IMR-90 (cell line): ENCODE data around the gene NDEL1. TPM values are rescaled to one million over a fixed set of nuclear protein-coding genes. Genes with fewer than 3 reads are reported as not detected.

ENCODE experiments used
- ATAC-seq: fragments of 200-7000 bp; cut with Tn5 transposase; 2 replicates; pipeline ENCODE4 v1.9.1; 2020; ENCODE audit warnings: low read depth, mild to moderate bottlenecking, moderate library complexity
- BruUV-seq: library from RNA; stranded (reverse); fragments of 400-500 nt; replicated peaks from 2 replicates; lab custom pipeline; 2021; lab: Mats Ljungman, UMichigan
- CTCF ChIA-PET: fragments of 300-600 bp; formaldehyde crosslinking; extraction: SDS; loops from one replicate; lab custom pipeline; 2021; ENCODE audit warnings: antibody characterized with exemption; lab: Yijun Ruan, JAX
- POLR2A ChIA-PET: fragments of 300-600 bp; sonication (Branson Sonifier 250); formaldehyde crosslinking; loops from one replicate; lab custom pipeline; 2022; ENCODE audit warnings: antibody characterized with exemption; ENCODE audit not compliant: unreplicated experiment; lab: Charles Lee
- DNase-seq: peaks from one replicate; pipeline ENCODE4 v3.0.0; 2013
- H2AFZ ChIP-seq: replicated peaks from 2 replicates; pipeline ENCODE3; 2013; ENCODE audit warnings: low read length, mild to moderate bottlenecking; ENCODE audit not compliant: poor library complexity
- H2AK5ac ChIP-seq: 2 replicates; pipeline ENCODE4 v1.6.1; 2013; ENCODE audit warnings: low read depth, low read length, inconsistent platforms
- H2AK9ac ChIP-seq: replicated peaks from 2 replicates; pipeline ENCODE3; 2013; ENCODE audit warnings: mild to moderate bottlenecking, low read depth, low read length, moderate library complexity; ENCODE audit not compliant: poor library complexity
- H2BK120ac ChIP-seq: 2 replicates; pipeline ENCODE4 v1.6.1; 2013; ENCODE audit warnings: low read depth, low read length, inconsistent platforms
- H2BK15ac ChIP-seq: 3 replicates; pipeline ENCODE4 v1.6.1; 2013; ENCODE audit warnings: low read depth, low read length, inconsistent platforms
- H2BK20ac ChIP-seq: 2 replicates; pipeline ENCODE4 v1.6.1; 2013; ENCODE audit warnings: low read depth, mild to moderate bottlenecking, inconsistent platforms, low read length, moderate library complexity
- H2BK5ac ChIP-seq: 2 replicates; pipeline ENCODE4 v1.6.1; 2013; ENCODE audit warnings: mild to moderate bottlenecking, low read depth, low read length, inconsistent platforms; ENCODE audit not compliant: poor library complexity, severe bottlenecking
- H3K14ac ChIP-seq: replicated peaks from 2 replicates; pipeline ENCODE4 v1.6.1; 2013; ENCODE audit warnings: low read depth, low read length, inconsistent platforms
- H3K18ac ChIP-seq: 2 replicates; pipeline ENCODE4 v1.6.1; 2013; ENCODE audit warnings: low read depth, low read length, control low read depth
- H3K23ac ChIP-seq: 2 replicates; pipeline ENCODE4 v1.6.1; 2013; ENCODE audit warnings: low read depth, low read length, inconsistent platforms
- H3K27ac ChIP-seq: 2 replicates; pipeline ENCODE4 v1.5.1; 2013; ENCODE audit warnings: mild to moderate bottlenecking, control low read depth, low read length; ENCODE audit not compliant: insufficient read depth
- H3K27me3 ChIP-seq: 2 replicates; pipeline ENCODE4 v1.6.1; 2013; ENCODE audit warnings: low read length; ENCODE audit not compliant: control insufficient read depth, insufficient read depth
- H3K36me3 ChIP-seq: 2 replicates; pipeline ENCODE4 v1.6.1; 2013; ENCODE audit warnings: low read length, mixed read lengths; ENCODE audit not compliant: control insufficient read depth, insufficient read depth
- H3K4ac ChIP-seq: 2 replicates; pipeline ENCODE4 v1.6.1; 2013; ENCODE audit warnings: low read depth, low read length, inconsistent platforms
- H3K4me1 ChIP-seq: 2 replicates; pipeline ENCODE4 v1.6.1; 2013; ENCODE audit warnings: low read length, mixed read lengths; ENCODE audit not compliant: control insufficient read depth, insufficient read depth
- H3K4me2 ChIP-seq: 2 replicates; pipeline ENCODE4 v1.6.1; 2013; ENCODE audit warnings: low read depth, mild to moderate bottlenecking, control low read depth, low read length, moderate library complexity
- H3K4me3 ChIP-seq: 2 replicates; pipeline ENCODE4 v1.5.1; 2013; ENCODE audit warnings: low read depth, mild to moderate bottlenecking, control low read depth, low read length, moderate library complexity; ENCODE audit not compliant: insufficient read depth
- H3K56ac ChIP-seq: 2 replicates; pipeline ENCODE4 v1.6.1; 2013; ENCODE audit warnings: low read length, inconsistent platforms; ENCODE audit not compliant: insufficient read depth; ENCODE audit errors: extremely low read depth
- H3K79me1 ChIP-seq, 2 experiments: 2 replicates each; pipeline ENCODE4 v1.6.1; 2013; ENCODE audit warnings: low read length in 2 of 2, inconsistent platforms in 1 of 2, low read depth in 1 of 2
- H3K9ac ChIP-seq: 2 replicates; pipeline ENCODE4 v1.6.1; 2013; ENCODE audit warnings: low read depth, low read length, control low read depth
- H3K9me1 ChIP-seq: 2 replicates; pipeline ENCODE4 v1.6.1; 2013; ENCODE audit warnings: low read length, inconsistent platforms; ENCODE audit not compliant: insufficient read depth
- H3K9me3 ChIP-seq: 2 replicates; pipeline ENCODE4 v1.6.1; 2013; ENCODE audit warnings: low read length; ENCODE audit not compliant: control insufficient read depth, insufficient read depth
- H4K20me1 ChIP-seq: 2 replicates; pipeline ENCODE4 v1.6.1; 2013; ENCODE audit warnings: low read length, inconsistent platforms; ENCODE audit not compliant: insufficient read depth
- H4K5ac ChIP-seq: 2 replicates; pipeline ENCODE4 v1.6.1; 2013; ENCODE audit warnings: mild to moderate bottlenecking, low read depth, low read length, control low read depth
- H4K8ac ChIP-seq, 2 experiments: 2 replicates each; pipeline ENCODE4 v1.6.1; 2013; ENCODE audit warnings: low read depth in 2 of 2, low read length in 2 of 2, control low read depth in 1 of 2, inconsistent platforms in 1 of 2
- H4K91ac ChIP-seq: 2 replicates; pipeline ENCODE4 v1.6.1; 2013; ENCODE audit warnings: low read depth, low read length, inconsistent platforms; ENCODE audit not compliant: insufficient read depth
- BHLHE40 ChIP-seq: fragments of 150-350 bp; IDR thresholded peaks from 2 replicates; pipeline ENCODE4 v1.6.1; 2016; ENCODE audit warnings: mild to moderate bottlenecking, low read depth, low read length
- CEBPB ChIP-seq: IDR thresholded peaks from 2 replicates; pipeline ENCODE4 v1.6.1; 2012; ENCODE audit warnings: low read depth, low read length, improper control_type of control experiment
- CHD1 ChIP-seq: IDR thresholded peaks from 2 replicates; pipeline ENCODE4 v1.6.1; 2012; ENCODE audit warnings: low read depth, low read length, improper control_type of control experiment
- FOS ChIP-seq: fragments of 150-350 bp; IDR thresholded peaks from 2 replicates; pipeline ENCODE4 v1.6.1; 2016; ENCODE audit warnings: low read depth, low read length
- MAFK ChIP-seq: IDR thresholded peaks from 2 replicates; pipeline ENCODE4 v1.6.1; 2012; ENCODE audit warnings: low read depth, low read length, improper control_type of control experiment
- MAZ ChIP-seq: IDR thresholded peaks from 2 replicates; pipeline ENCODE4 v1.6.1; 2012; ENCODE audit warnings: low read depth, mild to moderate bottlenecking, low read length, improper control_type of control experiment, moderate library complexity, borderline replicate concordance
- MXI1 ChIP-seq: IDR thresholded peaks from 2 replicates; pipeline ENCODE4 v1.6.1; 2012; ENCODE audit warnings: low read depth, mild to moderate bottlenecking, low read length, moderate library complexity, borderline replicate concordance
- NFE2L2 ChIP-seq: fragments of 150-350 bp; IDR thresholded peaks from 2 replicates; pipeline ENCODE4 v1.6.1; 2016; ENCODE audit warnings: low read depth, mild to moderate bottlenecking, low read length
- POLR2A ChIP-seq: IDR thresholded peaks from 2 replicates; pipeline ENCODE4 v1.6.1; 2012; ENCODE audit warnings: mild to moderate bottlenecking, low read depth, low read length
- RAD21 ChIP-seq: IDR thresholded peaks from 2 replicates; pipeline ENCODE4 v1.6.1; 2012; ENCODE audit warnings: low read length, improper control_type of control experiment
- RCOR1 ChIP-seq: IDR thresholded peaks from 2 replicates; pipeline ENCODE4 v1.6.1; 2012; ENCODE audit warnings: mild to moderate bottlenecking, low read length, improper control_type of control experiment; ENCODE audit not compliant: insufficient replicate concordance
- RFX5 ChIP-seq: IDR thresholded peaks from 2 replicates; pipeline ENCODE4 v1.8.0; 2012; ENCODE audit warnings: low read depth, mild to moderate bottlenecking, low read length, moderate library complexity
- SMC3 ChIP-seq: fragments of 150-350 bp; IDR thresholded peaks from 2 replicates; pipeline ENCODE4 v1.6.1; 2016; ENCODE audit warnings: low read depth, mild to moderate bottlenecking, antibody characterized with exemption, low read length, moderate library complexity
- WGBS, 2 experiments: methylation state at CpG; one replicate each; pipeline versions ENCODE4 v1.1.5 to v1.1.7; 2013; ENCODE audit warnings: missing lambda C conversion rate in 2 of 2; ENCODE audit not compliant: insufficient read length in 1 of 2; ENCODE audit errors: extremely low coverage in 2 of 2; 5-methylcytosine and 5-hydroxymethylcytosine counted together
- dilution Hi-C: fragments of 300-500 bp; cut with HindIII; formaldehyde crosslinking; loops from one replicate; pipeline ENCODE4 v1.14.3; 2018; ENCODE audit warnings: low sequenced_read_pairs; ENCODE audit not compliant: unreplicated experiment
- in situ Hi-C: fragments of 300-500 bp; cut with MboI; formaldehyde crosslinking; loops from 3 replicates; pipeline ENCODE4 v1.14.3; 2019; ENCODE audit warnings: low sequenced_read_pairs, inconsistent platforms, mixed read lengths
- intact Hi-C: fragments of 100-400 bp; cut with micrococcal nuclease; formaldehyde crosslinking; loops from 2 replicates; pipeline ENCODE4 v1.10.0; 2022
- polyA plus RNA-seq, 3 experiments: library from polyadenylated mRNA; depleted of rRNA; stranded (reverse); fragments of >200 nt; gene quantifications; 2 replicates each; pipeline ENCODE4 v1.2.3, GENCODE V29; 2012; ENCODE audit warnings: low replicate concordance in 1 of 3
- total RNA-seq: library from RNA; depleted of rRNA; stranded (reverse); fragments of >200 nt; gene quantifications from 2 replicates; pipeline ENCODE4 v1.2.3, GENCODE V29; 2012
- TF ChIP-seq, protein P1 (sequence below): fragments of 150-350 bp; IDR thresholded peaks from 2 replicates; pipeline ENCODE4 v1.6.1; 2017; ENCODE audit warnings: mild to moderate bottlenecking, antibody characterized with exemption, low read length, low read depth
- TF ChIP-seq, protein P2 (sequence below): fragments of 150-350 bp; IDR thresholded peaks from 2 replicates; pipeline ENCODE4 v1.6.1; 2016; ENCODE audit warnings: low read depth, mild to moderate bottlenecking, low read length, moderate library complexity, borderline replicate concordance
- TF ChIP-seq, protein P3 (sequence below): conservative IDR thresholded peaks from 2 replicates; pipeline ENCODE4 v1.5.1; 2012; ENCODE audit warnings: mild to moderate bottlenecking, low read depth, low read length, improper control_type of control experiment

NDEL1 gene
- total and polyA plus RNA-seq, 2 of the 4 experiments (the other 2 are of a cell fraction) = 28.9 to 95.6 TPM

DNA sequence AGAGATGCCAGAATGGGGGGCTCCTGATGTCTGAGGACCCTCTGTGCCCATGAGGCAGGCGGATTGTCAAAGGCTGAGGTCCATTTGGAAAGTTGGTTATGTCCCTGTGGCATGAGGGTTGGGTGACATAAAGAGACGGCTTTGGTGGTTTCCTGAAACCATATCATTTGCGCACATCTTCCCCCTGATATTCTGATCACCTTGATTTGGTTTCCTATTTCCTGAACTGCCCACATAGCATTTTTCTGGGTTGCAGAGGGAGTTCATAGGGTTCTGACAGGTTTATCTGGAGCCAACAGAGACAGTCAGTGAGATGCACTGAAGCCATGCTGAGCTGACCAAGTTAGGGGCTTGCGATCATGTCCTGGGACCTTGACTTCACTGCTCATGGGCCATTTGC, 22.4 kb upstream of the NDEL1 start:
- no peaks in the 10 kb centered on the region for H3K36me3 ChIP-seq
- H3K4me3 ChIP-seq = no peak overlapping the region
- H2BK15ac ChIP-seq = no peak overlapping the region
- WGBS, 2 experiments = 100% methylated on average over 1 of the region's 4 CpGs; no CpG with 5 or more reads in 1 of the 2 experiments
- H4K8ac ChIP-seq = no peak overlapping the region
- H2BK120ac ChIP-seq = no peak overlapping the region
- no peak overlapping the region for H3K18ac ChIP-seq
- DNase-seq = no peak
- H2AK9ac ChIP-seq = no peak overlapping the region
- no peak overlapping the region for H2BK20ac ChIP-seq
- H4K20me1 ChIP-seq = no peaks in the 10 kb centered on the region
- TF ChIP-seq SMC3 = no peak
- TF ChIP-seq MAZ = no peak
- no peak for TF ChIP-seq CHD1
- no peak for TF ChIP-seq BHLHE40
- TF ChIP-seq MXI1 = no peak
- TF ChIP-seq RAD21 = no peak
- no peak for TF ChIP-seq POLR2A
- TF ChIP-seq CEBPB = no peak
- TF ChIP-seq RCOR1 = no peak
- TF ChIP-seq, protein P1, sequence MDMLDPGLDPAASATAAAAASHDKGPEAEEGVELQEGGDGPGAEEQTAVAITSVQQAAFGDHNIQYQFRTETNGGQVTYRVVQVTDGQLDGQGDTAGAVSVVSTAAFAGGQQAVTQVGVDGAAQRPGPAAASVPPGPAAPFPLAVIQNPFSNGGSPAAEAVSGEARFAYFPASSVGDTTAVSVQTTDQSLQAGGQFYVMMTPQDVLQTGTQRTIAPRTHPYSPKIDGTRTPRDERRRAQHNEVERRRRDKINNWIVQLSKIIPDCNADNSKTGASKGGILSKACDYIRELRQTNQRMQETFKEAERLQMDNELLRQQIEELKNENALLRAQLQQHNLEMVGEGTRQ = no peak
- TF ChIP-seq NFE2L2 = no peak
- no peak for TF ChIP-seq MAFK
- no peak for TF ChIP-seq RFX5
- TF ChIP-seq, protein P2, sequence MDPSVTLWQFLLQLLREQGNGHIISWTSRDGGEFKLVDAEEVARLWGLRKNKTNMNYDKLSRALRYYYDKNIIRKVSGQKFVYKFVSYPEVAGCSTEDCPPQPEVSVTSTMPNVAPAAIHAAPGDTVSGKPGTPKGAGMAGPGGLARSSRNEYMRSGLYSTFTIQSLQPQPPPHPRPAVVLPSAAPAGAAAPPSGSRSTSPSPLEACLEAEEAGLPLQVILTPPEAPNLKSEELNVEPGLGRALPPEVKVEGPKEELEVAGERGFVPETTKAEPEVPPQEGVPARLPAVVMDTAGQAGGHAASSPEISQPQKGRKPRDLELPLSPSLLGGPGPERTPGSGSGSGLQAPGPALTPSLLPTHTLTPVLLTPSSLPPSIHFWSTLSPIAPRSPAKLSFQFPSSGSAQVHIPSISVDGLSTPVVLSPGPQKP = no peak
- TF ChIP-seq FOS = no peak
- TF ChIP-seq, protein P3, sequence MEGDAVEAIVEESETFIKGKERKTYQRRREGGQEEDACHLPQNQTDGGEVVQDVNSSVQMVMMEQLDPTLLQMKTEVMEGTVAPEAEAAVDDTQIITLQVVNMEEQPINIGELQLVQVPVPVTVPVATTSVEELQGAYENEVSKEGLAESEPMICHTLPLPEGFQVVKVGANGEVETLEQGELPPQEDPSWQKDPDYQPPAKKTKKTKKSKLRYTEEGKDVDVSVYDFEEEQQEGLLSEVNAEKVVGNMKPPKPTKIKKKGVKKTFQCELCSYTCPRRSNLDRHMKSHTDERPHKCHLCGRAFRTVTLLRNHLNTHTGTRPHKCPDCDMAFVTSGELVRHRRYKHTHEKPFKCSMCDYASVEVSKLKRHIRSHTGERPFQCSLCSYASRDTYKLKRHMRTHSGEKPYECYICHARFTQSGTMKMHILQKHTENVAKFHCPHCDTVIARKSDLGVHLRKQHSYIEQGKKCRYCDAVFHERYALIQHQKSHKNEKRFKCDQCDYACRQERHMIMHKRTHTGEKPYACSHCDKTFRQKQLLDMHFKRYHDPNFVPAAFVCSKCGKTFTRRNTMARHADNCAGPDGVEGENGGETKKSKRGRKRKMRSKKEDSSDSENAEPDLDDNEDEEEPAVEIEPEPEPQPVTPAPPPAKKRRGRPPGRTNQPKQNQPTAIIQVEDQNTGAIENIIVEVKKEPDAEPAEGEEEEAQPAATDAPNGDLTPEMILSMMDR = no peak
- no peak for ATAC-seq
- no peak overlapping the region for H2AFZ ChIP-seq
- no peaks in the 10 kb centered on the region for H3K4me1 ChIP-seq
- no peaks in the 10 kb centered on the region for H3K79me1 ChIP-seq
- no peak overlapping the region for H2AK5ac ChIP-seq
- H3K9ac ChIP-seq = no peak overlapping the region
- in situ Hi-C loops = loop anchor here (10.0 kb wide), 2 partner anchors 341 to 371 kb away; partner anchors contain the start of gene SPDYE4
- no peak overlapping the region for H3K56ac ChIP-seq
- H3K27me3 ChIP-seq = peaks cover 22% of the 10 kb centered on the region
- H3K4ac ChIP-seq = no peak overlapping the region
- dilution Hi-C loops = no loop called here
- intact Hi-C loops = no loop called here
- H3K9me3 ChIP-seq = 0 out of 2 replicates have a peak, but pooled peaks cover 2% of the 10 kb centered on the region
- H2BK5ac ChIP-seq = no peak overlapping the region
- no peak overlapping the region for H3K4me2 ChIP-seq
- no peak overlapping the region for H4K5ac ChIP-seq
- no peak overlapping the region for H4K91ac ChIP-seq
- no peak overlapping the region for H3K23ac ChIP-seq
- CTCF ChIA-PET = no interaction called here
- no peak overlapping the region for H3K14ac ChIP-seq
- H3K9me1 ChIP-seq = no peaks in the 10 kb centered on the region
- no TSS peak for BruUV-seq
- H3K27ac ChIP-seq = no peak overlapping the region
- POLR2A ChIA-PET = no interaction called here
